HepG2 (cell line): Measurements from ENCODE around the gene ZDHHC16. TPM values are rescaled to one million over a fixed set of nuclear protein-coding genes. Genes with fewer than 3 reads are reported as not detected.
A peak's percentile ranks its signal among the peaks of the same experiment; 100 is the strongest.

Experiments
- JUND ChIP-seq: sonication (generic); formaldehyde crosslinking; IDR thresholded peaks from 2 replicates; pipeline ENCODE4 v1.8.0; 2022; ENCODE audit warnings: mild to moderate bottlenecking, missing genetic modification reagents
- KLF6 ChIP-seq: IDR thresholded peaks from 2 replicates; pipeline ENCODE4 v1.8.0; 2016; ENCODE audit warnings: missing biosample characterization, missing genetic modification reagents
- NCOA2 ChIP-seq: sonication (generic); formaldehyde crosslinking; IDR thresholded peaks from 2 replicates; pipeline ENCODE4 v1.8.0; 2022; ENCODE audit warnings: inconsistent platforms
- NFKB2 ChIP-seq: sonication (generic); formaldehyde crosslinking; IDR thresholded peaks from 2 replicates; pipeline ENCODE4 v1.4.0; 2020; ENCODE audit warnings: missing genetic modification reagents, borderline replicate concordance
- POLR2AphosphoS2 ChIP-seq: IDR thresholded peaks from 2 replicates; pipeline ENCODE4 v1.6.1; 2011; ENCODE audit warnings: low read depth, low read length, improper control_type of control experiment
- RBM22 ChIP-seq: fragments of 200-400 bp; formaldehyde crosslinking; optimal IDR thresholded peaks from 2 replicates; pipeline ENCODE3; 2017; ENCODE audit warnings: mild to moderate bottlenecking, low read length, moderate library complexity
- U2AF1 ChIP-seq: fragments of 200-400 bp; formaldehyde crosslinking; optimal IDR thresholded peaks from 2 replicates; pipeline ENCODE3; 2017; ENCODE audit warnings: mild to moderate bottlenecking, low read depth, low read length
- WIZ ChIP-seq: sonication (generic); formaldehyde crosslinking; IDR thresholded peaks from 2 replicates; pipeline ENCODE4 v1.5.1; 2020; ENCODE audit warnings: mild to moderate bottlenecking, missing genetic modification reagents
- XRCC5 ChIP-seq: fragments of 200-400 bp; formaldehyde crosslinking; optimal IDR thresholded peaks from 2 replicates; pipeline ENCODE3; 2017; ENCODE audit warnings: mild to moderate bottlenecking, low read length
- ZBTB26 ChIP-seq: IDR thresholded peaks from 2 replicates; pipeline ENCODE4 v1.6.1; 2016; ENCODE audit warnings: missing compliant biosample characterization, missing genetic modification reagents, borderline replicate concordance
- ZFP36L2 ChIP-seq: sonication (generic); formaldehyde crosslinking; IDR thresholded peaks from 2 replicates; pipeline ENCODE4 v1.4.0; 2020; ENCODE audit warnings: missing genetic modification reagents
- ZFP62 ChIP-seq: sonication (generic); formaldehyde crosslinking; IDR thresholded peaks from 2 replicates; pipeline ENCODE4 v1.4.0; 2020; ENCODE audit warnings: missing genetic modification reagents
- ZKSCAN1 ChIP-seq: fragments of 150-350 bp; IDR thresholded peaks from 2 replicates; pipeline ENCODE4 v1.6.1; 2014; ENCODE audit warnings: low read length
- ZNF160 ChIP-seq: sonication (generic); formaldehyde crosslinking; IDR thresholded peaks from 2 replicates; pipeline ENCODE4 v1.8.0; 2022; ENCODE audit warnings: mild to moderate bottlenecking, inconsistent platforms, missing genetic modification reagents
- ZNF253 ChIP-seq: sonication (generic); formaldehyde crosslinking; IDR thresholded peaks from 2 replicates; pipeline ENCODE4 v1.8.0; 2022; ENCODE audit warnings: mild to moderate bottlenecking, missing genetic modification reagents, borderline replicate concordance
- ZNF281 ChIP-seq: sonication (generic); formaldehyde crosslinking; IDR thresholded peaks from 2 replicates; pipeline ENCODE4 v1.4.0; 2020; ENCODE audit warnings: missing genetic modification reagents, borderline replicate concordance
- ZNF556 ChIP-seq: sonication (generic); formaldehyde crosslinking; IDR thresholded peaks from 2 replicates; pipeline ENCODE4 v1.4.0; 2020; ENCODE audit warnings: mild to moderate bottlenecking, missing genetic modification reagents, borderline replicate concordance
- ZNF605 ChIP-seq: sonication (generic); formaldehyde crosslinking; IDR thresholded peaks from 2 replicates; pipeline ENCODE4 v1.8.0; 2022; ENCODE audit warnings: mild to moderate bottlenecking, missing genetic modification reagents
- ZNF644 ChIP-seq: IDR thresholded peaks from 2 replicates; pipeline ENCODE4 v1.6.1; 2016; ENCODE audit warnings: low read depth
- ZNF687 ChIP-seq: sonication (generic); formaldehyde crosslinking; IDR thresholded peaks from 2 replicates; pipeline ENCODE4 v1.5.1; 2020; ENCODE audit warnings: mild to moderate bottlenecking, missing genetic modification reagents, moderate library complexity
- polyA plus RNA-seq, 8 experiments: library from polyadenylated mRNA; depleted of rRNA in 3 of 8; stranded (reverse) in 7 of 8; unstranded in 1 of 8; fragments of >200 nt; fragmentation: Illumina TruSeq in 4 of 8; extraction: Trizol in 4 of 8; gene quantifications; 2 replicates each; pipeline versions ENCODE4 v1.2.1 to v1.2.3, GENCODE V29; 2011 to 2016; ENCODE audit warnings: low read depth in 4 of 8, missing spikeins in 1 of 8, mixed read lengths in 1 of 8; ENCODE audit not compliant: insufficient read depth in 1 of 8
- total RNA-seq, 5 experiments: library from RNA; depleted of rRNA; stranded (reverse); fragments of >200 nt; fragmentation: Illumina TruSeq; extraction: Trizol; gene quantifications; 2 replicates each; pipeline ENCODE4 v1.2.3, GENCODE V29; 2016; ENCODE audit warnings: low read depth in 1 of 5
- TF ChIP-seq, protein P1 (sequence below): sonication (generic); formaldehyde crosslinking; IDR thresholded peaks from 2 replicates; pipeline ENCODE4 v1.4.0; 2020; ENCODE audit warnings: missing genetic modification reagents

The ZDHHC16 gene
- total and polyA plus RNA-seq, 2 of the 13 experiments (the other 11 are each of a cell fraction or from before 2014, with no cell fraction given), result 40.8 to 41.8 TPM

DNA sequence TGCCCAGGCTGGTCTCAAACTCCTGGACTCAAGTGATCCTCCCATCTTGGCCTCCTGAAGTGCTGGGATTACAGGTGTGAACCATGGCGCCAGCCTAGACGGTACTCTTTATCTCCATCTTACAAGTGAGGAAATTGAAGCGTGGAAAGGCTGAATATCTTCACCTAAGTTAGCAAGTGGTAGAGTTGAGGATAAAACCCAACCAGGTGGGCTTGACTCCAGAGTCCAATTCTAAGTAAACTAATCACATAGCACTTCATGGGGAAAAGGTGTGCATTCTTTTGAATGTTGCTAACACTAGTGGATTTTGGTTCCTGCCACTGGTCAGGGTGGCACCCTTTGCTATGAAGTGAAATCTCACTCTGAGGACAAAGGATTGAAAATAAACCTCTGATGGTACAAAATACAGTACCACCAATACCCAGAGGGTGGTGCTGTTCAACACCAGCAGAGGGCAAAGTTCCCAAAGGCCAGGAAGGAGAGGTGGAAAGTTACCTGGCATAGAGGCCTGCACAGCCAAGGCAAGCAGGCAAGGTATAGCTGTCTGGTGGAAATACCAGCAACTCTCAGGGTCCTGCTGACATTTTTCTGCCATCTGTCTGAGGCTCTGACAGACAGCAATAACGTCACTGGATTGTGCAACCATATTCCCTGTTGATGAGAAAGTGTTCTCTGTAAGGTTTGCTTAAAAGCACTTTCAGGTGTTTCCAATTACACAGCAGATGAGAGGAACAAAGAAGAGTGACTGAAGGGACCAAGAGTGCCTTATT is 17.6 kb downstream of the ZDHHC16 start (continued):
- TF ChIP-seq, protein P1, sequence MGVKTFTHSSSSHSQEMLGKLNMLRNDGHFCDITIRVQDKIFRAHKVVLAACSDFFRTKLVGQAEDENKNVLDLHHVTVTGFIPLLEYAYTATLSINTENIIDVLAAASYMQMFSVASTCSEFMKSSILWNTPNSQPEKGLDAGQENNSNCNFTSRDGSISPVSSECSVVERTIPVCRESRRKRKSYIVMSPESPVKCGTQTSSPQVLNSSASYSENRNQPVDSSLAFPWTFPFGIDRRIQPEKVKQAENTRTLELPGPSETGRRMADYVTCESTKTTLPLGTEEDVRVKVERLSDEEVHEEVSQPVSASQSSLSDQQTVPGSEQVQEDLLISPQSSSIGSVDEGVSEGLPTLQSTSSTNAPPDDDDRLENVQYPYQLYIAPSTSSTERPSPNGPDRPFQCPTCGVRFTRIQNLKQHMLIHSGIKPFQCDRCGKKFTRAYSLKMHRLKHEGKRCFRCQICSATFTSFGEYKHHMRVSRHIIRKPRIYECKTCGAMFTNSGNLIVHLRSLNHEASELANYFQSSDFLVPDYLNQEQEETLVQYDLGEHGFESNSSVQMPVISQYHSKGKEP (CRISPR knock-in tag), result no peak
- TF ChIP-seq ZNF253 (CRISPR knock-in tag) (no peak), ZNF281 (CRISPR knock-in tag) (no peak), NFKB2 (CRISPR knock-in tag) (no peak), WIZ (no peak), JUND (CRISPR knock-in tag) (no peak), ZNF644 (CRISPR knock-in tag) (peak; percentile 22; the same call in 1 of the 2 replicates), POLR2AphosphoS2 (no peak), ZFP62 (CRISPR knock-in tag) (no peak), ZNF556 (CRISPR knock-in tag) (no peak), NCOA2 (CRISPR knock-in tag) (0 out of 2 replicates have a peak, but pooled peaks have one; percentile 32), ZNF160 (CRISPR knock-in tag) (no peak), ZNF687 (CRISPR knock-in tag) (no peak), ZNF605 (CRISPR knock-in tag) (no peak), ZFP36L2 (CRISPR knock-in tag) (no peak), U2AF1 (no peak), KLF6 (CRISPR knock-in tag) (no peak), ZKSCAN1 (no peak), XRCC5 (peak; percentile 91), RBM22 (no peak), ZBTB26 (CRISPR knock-in tag) (no peak; the same call in 1 of the 2 replicates)
